ENCODE data around the gene KRTAP2-2.
"Not testable (repeated sequence)": the region's sequence is repeated elsewhere in the genome, so short reads cannot be mapped to it uniquely, and the experiment has no call there.

The KRTAP2-2 gene

GRCh38 chr17:41083427-41083826 lies 28.4 kb upstream of the KRTAP2-2 start:
- H3K4me3 ChIP-seq (ENCODE audit: control insufficient read depth, low read depth, low read length) = not testable (repeated sequence)
- DNase-seq (ENCODE audit: low read depth) = peak; percentile 40

GRCh38 chr17:41082626-41083025 lies 27.6 kb upstream of the KRTAP2-2 start:
- DNase-seq (ENCODE audit: low read depth) = no peak
- no peak for TF ChIP-seq CTCF (conservative IDR thresholded peaks at IDR 0.05; ENCODE audit: control insufficient read depth, insufficient read depth, low read depth, low read length)

GRCh38 chr17:41076788-41077187 lies 21.8 kb upstream of the KRTAP2-2 start:
- H3K4me3 ChIP-seq (ENCODE audit: control insufficient read depth, low read depth, low read length) = no peak overlapping the region
- TF ChIP-seq CTCF (conservative IDR thresholded peaks at IDR 0.05; ENCODE audit: control insufficient read depth, insufficient read depth, low read depth, low read length) = no peak

More at GRCh38 chr17:41082626-41083025, 27.6 kb upstream of the KRTAP2-2 start:
- H3K4me3 ChIP-seq (ENCODE audit: control insufficient read depth, low read depth, low read length) = no peak overlapping the region

GRCh38 chr17:41073676-41074075 lies 18.6 kb upstream of the KRTAP2-2 start:
- no peak for TF ChIP-seq CTCF (conservative IDR thresholded peaks at IDR 0.05; ENCODE audit: control insufficient read depth, insufficient read depth, low read depth, low read length)
- no peak overlapping the region for H3K4me3 ChIP-seq (ENCODE audit: control insufficient read depth, low read depth, low read length)
- DNase-seq (ENCODE audit: low read depth) = no peak

More at GRCh38 chr17:41076788-41077187, 21.8 kb upstream of the KRTAP2-2 start:
- no peak for DNase-seq (ENCODE audit: low read depth)

- H3K4me3 ChIP-seq (ENCODE audit: control insufficient read depth, low read depth, low read length) = no peak overlapping the region
- no peak for DNase-seq (ENCODE audit: low read depth)
- no peak for TF ChIP-seq CTCF (conservative IDR thresholded peaks at IDR 0.05; ENCODE audit: control insufficient read depth, insufficient read depth, low read depth, low read length)
Measured at GRCh38 chr17:41071606-41072360, 16.8 kb upstream of the KRTAP2-2 start.

- DNase-seq (ENCODE audit: low read depth) = no peak
- TF ChIP-seq CTCF (conservative IDR thresholded peaks at IDR 0.05; ENCODE audit: control insufficient read depth, insufficient read depth, low read depth, low read length) = no peak
- no peak overlapping the region for H3K4me3 ChIP-seq (ENCODE audit: control insufficient read depth, low read depth, low read length)
Measured at GRCh38 chr17:41069031-41069430, 14.0 kb upstream of the KRTAP2-2 start.

- no peak for TF ChIP-seq CTCF (conservative IDR thresholded peaks at IDR 0.05; ENCODE audit: control insufficient read depth, insufficient read depth, low read depth, low read length)
- DNase-seq (ENCODE audit: low read depth) = peak; percentile 34
- no peak overlapping the region for H3K4me3 ChIP-seq (ENCODE audit: control insufficient read depth, low read depth, low read length)
Measured at GRCh38 chr17:41067281-41067680, 12.3 kb upstream of the KRTAP2-2 start.
